CD4-positive, CD25-positive, alpha-beta regulatory T cell (primary cell): ENCODE results near the gene SEPTIN8. TPM values are rescaled to one million over a fixed set of nuclear protein-coding genes. Genes with fewer than 3 reads are reported as not detected.

Experiments used
- ATAC-seq, 2 donors: fragments of 150-1000 bp; cut with Tn5 transposase; one replicate each; pipeline ENCODE4 v1.10.0; 2021; ENCODE audit warnings: low read depth in 2 of 2, moderate number of reproducible peaks in 2 of 2, moderate library complexity in 1 of 2
- DNase-seq, 3 donors: peaks; one replicate each; pipeline versions ENCODE4 v3.0.0 to v3.0.0-alpha.2; 2012 to 2022; ENCODE audit warnings: mixed read lengths in 1 of 3
- H3K27ac ChIP-seq: one replicate; pipeline ENCODE4 v1.7.0; 2013; ENCODE audit warnings: mild to moderate bottlenecking, low read length; ENCODE audit not compliant: insufficient read depth, poor library complexity, severe bottlenecking
- H3K27me3 ChIP-seq: one replicate; pipeline ENCODE4 v1.7.0; 2013; ENCODE audit warnings: low read length; ENCODE audit not compliant: control insufficient read depth, insufficient read depth
- H3K36me3 ChIP-seq: one replicate; pipeline ENCODE4 v1.7.0; 2013; ENCODE audit warnings: mild to moderate bottlenecking, low read length, moderate library complexity; ENCODE audit not compliant: control insufficient read depth, insufficient read depth
- H3K4me1 ChIP-seq: 2 replicates; pipeline ENCODE4 v1.7.0; 2013; ENCODE audit warnings: mild to moderate bottlenecking, low read length; ENCODE audit not compliant: insufficient read depth, control insufficient read depth, poor library complexity, severe bottlenecking
- H3K4me3 ChIP-seq: one replicate; pipeline ENCODE4 v1.7.0; 2013; ENCODE audit warnings: low read depth, mild to moderate bottlenecking, low read length, moderate library complexity
- H3K9me3 ChIP-seq, 2 experiments: 1 replicate in 1 of 2; 2 replicates in 1 of 2; pipeline ENCODE4 v1.7.0; 2013; ENCODE audit warnings: low read length in 2 of 2, mild to moderate bottlenecking in 1 of 2, moderate library complexity in 1 of 2; ENCODE audit not compliant: control insufficient read depth in 2 of 2
- H3K27ac Mint-ChIP-seq, 3 donors: one replicate each; pipeline ENCODE4 v1.8.0; 2020 to 2022; ENCODE audit warnings: mild to moderate bottlenecking in 3 of 3, mixed read lengths in 3 of 3, moderate library complexity in 2 of 3
- H3K27me3 Mint-ChIP-seq: one replicate; pipeline ENCODE4 v1.8.0; 2022; ENCODE audit warnings: mild to moderate bottlenecking, mixed read lengths
- H3K36me3 Mint-ChIP-seq: one replicate; pipeline ENCODE4 v1.8.0; 2020; ENCODE audit warnings: mixed read lengths
- H3K4me1 Mint-ChIP-seq, 4 donors: one replicate each; pipeline ENCODE4 v1.8.0; 2020 to 2022; ENCODE audit warnings: mixed read lengths in 4 of 4, mild to moderate bottlenecking in 1 of 4
- H3K4me3 Mint-ChIP-seq, 4 donors: one replicate each; pipeline ENCODE4 v1.8.0; 2020 to 2022; ENCODE audit warnings: mild to moderate bottlenecking in 4 of 4, mixed read lengths in 4 of 4, moderate library complexity in 3 of 4
- H3K9me3 Mint-ChIP-seq, 7 donors: one replicate each; pipeline ENCODE4 v1.8.0; 2020 to 2022; ENCODE audit warnings: mixed read lengths in 7 of 7, mild to moderate bottlenecking in 3 of 7, moderate library complexity in 2 of 7
- polyA plus RNA-seq, 4 donors: library from polyadenylated mRNA; unstranded; fragments of 300-500 nt; fragmentation: Illumina TruSeq; gene quantifications; one replicate each; pipeline ENCODE4 v1.2.3, GENCODE V29; 2021
- total RNA-seq: library from RNA; stranded (reverse); gene quantifications from one replicate; pipeline ENCODE4 v1.2.3, GENCODE V29; 2022

Gene SEPTIN8, protein sequence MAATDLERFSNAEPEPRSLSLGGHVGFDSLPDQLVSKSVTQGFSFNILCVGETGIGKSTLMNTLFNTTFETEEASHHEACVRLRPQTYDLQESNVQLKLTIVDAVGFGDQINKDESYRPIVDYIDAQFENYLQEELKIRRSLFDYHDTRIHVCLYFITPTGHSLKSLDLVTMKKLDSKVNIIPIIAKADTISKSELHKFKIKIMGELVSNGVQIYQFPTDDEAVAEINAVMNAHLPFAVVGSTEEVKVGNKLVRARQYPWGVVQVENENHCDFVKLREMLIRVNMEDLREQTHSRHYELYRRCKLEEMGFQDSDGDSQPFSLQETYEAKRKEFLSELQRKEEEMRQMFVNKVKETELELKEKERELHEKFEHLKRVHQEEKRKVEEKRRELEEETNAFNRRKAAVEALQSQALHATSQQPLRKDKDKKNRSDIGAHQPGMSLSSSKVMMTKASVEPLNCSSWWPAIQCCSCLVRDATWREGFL
- total RNA-seq, result 12.4 TPM
- polyA plus RNA-seq, result 1 to 10 TPM in 2 of 4 donors, under 1 TPM in 2; 0.46 to 1.5 (median 0.99) TPM

DNA sequence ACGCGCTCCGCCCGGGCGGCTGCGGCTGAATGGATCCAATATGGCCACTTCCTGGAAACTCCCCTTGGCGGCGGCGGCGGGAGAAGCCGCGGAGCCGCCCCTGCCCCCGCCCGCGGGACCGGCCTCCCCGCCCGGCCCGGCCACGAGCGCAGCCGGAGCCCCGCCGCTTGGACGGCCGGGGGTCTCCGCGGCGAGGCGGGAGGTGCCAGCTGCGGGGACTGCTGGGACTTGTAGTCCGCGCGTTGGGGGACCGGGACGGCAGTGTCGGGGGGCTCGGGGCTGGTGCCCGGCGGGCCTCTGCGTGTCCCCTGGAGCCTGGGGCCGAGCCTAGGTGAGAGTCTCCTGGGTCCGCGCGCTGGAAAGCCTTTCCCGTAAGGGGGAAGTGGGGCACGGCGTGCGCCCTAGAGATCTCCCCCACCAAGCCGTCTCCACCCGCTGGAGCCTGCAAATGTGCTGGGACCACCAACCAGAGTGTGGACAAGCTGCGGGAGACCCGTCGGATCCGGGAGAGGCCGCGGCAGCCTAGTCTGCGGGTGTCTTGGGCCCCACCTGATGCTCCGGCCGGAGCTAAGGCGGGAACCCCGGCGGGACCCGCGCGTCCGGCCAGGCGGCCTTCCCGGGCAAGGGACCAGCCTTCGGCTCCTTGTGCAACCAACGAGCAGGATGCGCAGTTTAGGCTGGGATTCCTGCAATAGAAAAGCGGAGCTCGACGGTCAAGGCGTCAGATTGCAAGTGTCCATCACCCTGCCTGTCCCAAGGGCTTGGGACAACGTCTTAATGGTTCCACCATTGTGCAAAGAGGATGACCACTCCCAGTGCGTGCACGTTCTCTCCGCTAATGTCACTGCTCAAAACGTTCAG lies at the start of gene SEPTIN8:
TSS of gene SEPTIN8 (minus strand) at position 31 of the 861 bp plus-strand sequence. CDS start 102 bp downstream, outside the sequence.
- Mint-ChIP-seq H3K27ac (peak within 1 kb of the TSS in 2 of 3 donors; percentile 5 to 42), H3K27me3 (peaks cover 49% of the 10 kb centered on the region), H3K4me3 (peak within 1 kb of the TSS; percentile 81 to 97 (median 82)), H3K9me3 (peaks cover 0 to 5% (median 0%) of the 10 kb centered on the region in 7 donors), H3K4me1 (peaks cover 12 to 29% (median 19%) of the 10 kb centered on the region in 4 donors), H3K36me3 (no peaks in the 10 kb centered on the region)
- Histone ChIP-seq H3K27me3 (peaks cover 24% of the 10 kb centered on the region), H3K9me3 (no peaks in the 10 kb centered on the region), H3K27ac (no peak within 1 kb of the TSS), H3K4me3 (peak within 1 kb of the TSS; percentile 56), H3K36me3 (no peaks in the 10 kb centered on the region), H3K4me1 (peaks cover 18% of the 10 kb centered on the region)
- peak; percentile 16 to 28 (median 24) for DNase-seq
- ATAC-seq, result peak; percentile 9 to 53

DNA sequence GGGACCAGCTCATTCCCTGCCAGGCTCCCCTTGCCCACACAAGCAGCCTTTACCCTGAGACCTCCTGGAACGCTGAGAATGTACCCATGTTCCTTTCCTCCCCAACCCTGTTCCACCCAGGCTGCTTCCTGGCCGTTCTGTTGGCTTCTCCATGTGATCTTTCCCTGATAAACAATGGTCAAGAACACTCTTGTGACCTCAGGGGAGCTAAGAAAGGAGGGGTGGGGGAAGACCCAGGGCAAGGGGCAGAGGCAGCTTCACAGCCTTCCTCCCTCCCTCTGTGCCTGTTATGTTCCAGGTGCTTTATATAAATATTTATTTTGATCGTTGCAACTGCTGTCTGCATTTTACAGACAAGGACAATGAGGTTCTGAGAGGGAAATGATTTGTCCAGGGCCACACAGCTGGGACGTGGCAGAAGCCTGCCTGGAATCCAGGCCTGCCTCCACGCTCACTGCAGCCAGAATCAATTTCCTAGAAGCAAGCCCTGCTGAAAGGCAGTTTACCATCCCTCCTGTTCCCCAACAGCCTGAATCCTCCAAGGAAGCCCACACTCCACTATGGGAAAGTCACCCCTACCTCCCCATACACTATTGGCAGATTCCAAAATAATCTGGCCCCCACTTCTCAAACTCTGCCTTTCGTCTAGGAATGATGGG lies 49.5 kb upstream of the SEPTIN8 start:
- Mint-ChIP-seq H3K36me3 (no peaks in the 10 kb centered on the region), H3K9me3 (peaks cover 0 to 3% (median 0%) of the 10 kb centered on the region in 7 donors), H3K27me3 (peaks cover 71% of the 10 kb centered on the region), H3K4me1 (peaks cover 0 to 19% (median 4%) of the 10 kb centered on the region in 4 donors), H3K27ac (no peak overlapping the region), H3K4me3 (peak overlapping the region in 3 of 4 donors; percentile 38 to 82 (median 78))
- H3K9me3 ChIP-seq, result no peaks in the 10 kb centered on the region
- ATAC-seq (no peak), DNase-seq (no peak)
- no peaks in the 10 kb centered on the region for H3K36me3 ChIP-seq
- H3K4me3 ChIP-seq, result no peak overlapping the region
- H3K4me1 ChIP-seq, result peaks cover 29% of the 10 kb centered on the region
- H3K27ac ChIP-seq, result no peak overlapping the region
- peaks cover 27% of the 10 kb centered on the region for H3K27me3 ChIP-seq

DNA sequence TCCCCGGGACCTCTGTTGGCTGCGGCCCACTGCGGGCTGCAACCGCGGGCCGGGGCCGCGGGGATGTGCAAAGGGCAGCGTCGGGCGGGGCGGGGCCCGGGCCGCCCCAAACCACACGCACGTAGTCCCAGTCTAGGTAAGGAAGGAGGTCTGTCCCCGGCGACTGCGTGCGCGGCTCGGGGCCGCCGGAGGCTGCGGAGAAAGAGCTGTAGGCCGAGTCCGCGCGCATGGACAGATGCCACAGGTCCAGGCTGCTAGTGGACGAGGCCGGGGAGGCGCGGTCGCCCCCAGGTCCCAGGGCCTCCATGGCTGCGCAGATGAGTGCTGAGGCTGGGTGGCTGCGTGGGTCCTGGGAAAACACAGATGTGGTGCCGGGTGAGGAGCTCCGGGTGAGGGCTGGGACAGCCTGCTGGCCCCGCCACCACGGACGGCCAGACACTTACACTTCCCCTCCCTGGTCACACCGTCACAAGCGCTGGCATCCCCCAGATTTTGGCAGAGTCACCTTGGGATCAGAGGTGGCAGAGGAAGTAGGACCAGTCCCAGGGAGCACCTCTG lies 48.9 kb upstream of the SEPTIN8 start:
- Histone ChIP-seq H3K27ac (no peak overlapping the region), H3K36me3 (no peaks in the 10 kb centered on the region), H3K4me3 (no peak overlapping the region), H3K4me1 (peaks cover 28% of the 10 kb centered on the region), H3K9me3 (no peaks in the 10 kb centered on the region), H3K27me3 (peaks cover 27% of the 10 kb centered on the region)
- no peak for DNase-seq
- Mint-ChIP-seq H3K36me3 (no peaks in the 10 kb centered on the region), H3K4me1 (peaks cover 0 to 15% (median 4%) of the 10 kb centered on the region in 4 donors), H3K27ac (no peak overlapping the region), H3K27me3 (peaks cover 71% of the 10 kb centered on the region), H3K9me3 (peaks cover 0 to 3% (median 0%) of the 10 kb centered on the region in 7 donors), H3K4me3 (no peak overlapping the region)
- ATAC-seq, result no peak

DNA sequence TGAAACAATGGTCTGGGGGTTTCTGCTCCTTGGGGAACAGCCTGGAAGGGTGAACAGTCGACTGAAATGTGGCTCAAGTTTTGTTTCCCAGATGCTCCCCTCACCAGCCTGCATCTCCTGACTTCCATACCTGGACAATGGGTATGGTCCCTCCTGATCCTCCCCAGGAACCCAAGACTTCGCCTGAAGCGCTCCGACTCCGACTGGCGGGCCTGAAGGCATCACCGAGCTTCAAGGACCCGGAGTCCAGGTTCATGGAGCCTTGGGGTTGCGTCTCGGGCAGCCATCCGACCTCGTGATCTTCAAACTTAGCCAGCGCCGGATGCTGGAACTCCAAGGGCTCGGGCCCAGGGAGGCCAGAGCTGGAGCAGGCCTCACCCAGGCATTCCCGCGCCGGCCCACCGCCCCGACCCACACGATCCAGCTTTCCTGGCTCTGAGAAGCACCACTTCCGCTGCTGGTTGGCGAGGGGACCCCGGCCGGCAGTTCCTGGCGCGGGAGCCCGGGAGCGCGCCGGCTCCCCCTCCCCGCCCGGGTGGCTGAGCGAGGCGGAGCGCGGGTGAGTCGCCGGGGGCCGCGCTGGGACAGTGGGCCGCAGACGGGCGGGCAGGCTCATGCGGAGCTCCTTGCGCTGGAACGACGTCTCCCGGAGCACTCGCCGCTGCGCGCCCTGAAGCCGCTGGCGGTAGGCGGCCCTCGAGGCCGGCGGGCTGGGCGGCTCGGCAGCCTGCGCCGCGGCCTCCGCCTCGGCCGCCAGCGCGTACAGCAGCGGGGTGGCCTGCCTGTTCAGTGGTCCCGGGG lies 48.2 kb upstream of the SEPTIN8 start:
- Mint-ChIP-seq H3K27ac (no peak overlapping the region), H3K9me3 (peaks cover 0 to 3% (median 0%) of the 10 kb centered on the region in 7 donors), H3K4me3 (peak overlapping the region in 2 of 4 donors; percentile 7 to 39), H3K4me1 (peaks cover 0 to 18% (median 7%) of the 10 kb centered on the region in 4 donors), H3K36me3 (no peaks in the 10 kb centered on the region), H3K27me3 (peaks cover 76% of the 10 kb centered on the region)
- Histone ChIP-seq H3K27me3 (peaks cover 27% of the 10 kb centered on the region), H3K4me1 (peaks cover 23% of the 10 kb centered on the region), H3K9me3 (no peaks in the 10 kb centered on the region), H3K4me3 (no peak overlapping the region), H3K36me3 (no peaks in the 10 kb centered on the region), H3K27ac (no peak overlapping the region)
- no peak for DNase-seq
- ATAC-seq, result no peak

DNA sequence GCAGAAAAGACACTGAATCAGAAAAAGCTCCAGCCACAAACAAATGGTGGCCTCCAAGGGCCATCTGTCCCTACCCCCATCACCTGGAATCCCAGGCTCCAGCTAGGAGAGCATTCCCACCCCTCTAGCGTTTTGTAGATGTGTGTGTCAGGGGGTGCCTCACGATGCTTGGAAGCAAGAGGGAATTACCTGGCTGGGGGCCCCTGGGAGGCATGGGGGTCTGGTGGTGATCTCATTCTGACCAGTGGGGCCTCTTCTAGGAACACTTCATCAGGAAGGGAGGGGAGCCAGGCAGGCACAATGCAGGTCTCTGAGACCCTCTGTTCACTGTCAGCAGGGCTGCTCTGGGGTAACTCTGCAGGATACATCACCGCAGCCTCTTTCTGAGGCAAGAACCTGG lies 47.4 kb upstream of the SEPTIN8 start:
- H3K27me3 Mint-ChIP-seq, result peaks cover 80% of the 10 kb centered on the region

DNA sequence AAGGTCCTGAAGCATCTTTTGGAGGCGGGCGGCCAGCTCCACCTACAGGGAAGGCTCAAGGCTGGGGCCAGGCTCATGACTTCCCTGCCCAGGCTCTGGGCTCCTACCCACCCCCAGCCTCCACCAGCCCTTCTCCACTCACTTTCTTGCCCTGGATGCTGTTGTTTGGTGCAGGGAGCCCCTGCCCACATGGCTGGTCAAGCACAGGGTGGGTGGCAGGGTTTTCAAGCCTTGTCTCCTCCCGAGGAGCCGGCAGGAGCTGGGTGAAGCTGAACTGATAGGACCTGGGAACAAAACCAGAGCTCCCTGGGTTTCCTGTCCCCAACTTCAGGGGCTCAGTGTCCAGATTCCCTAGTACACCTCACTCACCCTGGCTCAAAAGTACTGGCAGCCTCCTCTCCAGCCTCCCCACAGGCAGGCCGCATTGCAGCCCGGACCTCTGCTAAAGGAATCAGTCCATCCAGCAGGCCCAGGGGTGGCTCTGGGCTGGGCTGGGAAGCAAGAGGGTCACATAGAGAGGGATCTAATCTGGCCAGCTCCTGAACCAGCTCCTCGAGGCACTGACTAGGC lies 46.5 kb upstream of the SEPTIN8 start:
- no peak overlapping the region for H3K27ac ChIP-seq
- ATAC-seq (no peak), DNase-seq (no peak)
- H3K4me3 Mint-ChIP-seq, result no peak overlapping the region
- peaks cover 80% of the 10 kb centered on the region for H3K27me3 Mint-ChIP-seq
- H3K27ac Mint-ChIP-seq, result no peak overlapping the region
- no peaks in the 10 kb centered on the region for H3K36me3 Mint-ChIP-seq
- no peaks in the 10 kb centered on the region for H3K36me3 ChIP-seq
- peaks cover 15% of the 10 kb centered on the region for H3K4me1 ChIP-seq
- peaks cover 23% of the 10 kb centered on the region for H3K27me3 ChIP-seq
- no peaks in the 10 kb centered on the region for H3K9me3 ChIP-seq
- peaks cover 0 to 20% (median 7%) of the 10 kb centered on the region in 4 donors for H3K4me1 Mint-ChIP-seq
- no peak overlapping the region for H3K4me3 ChIP-seq
- peaks cover 0 to 5% (median 0%) of the 10 kb centered on the region in 7 donors for H3K9me3 Mint-ChIP-seq

More for the DNA sequence above, 47.4 kb upstream of the SEPTIN8 start:
- Histone ChIP-seq H3K9me3 (no peaks in the 10 kb centered on the region), H3K27me3 (peaks cover 26% of the 10 kb centered on the region), H3K4me1 (peaks cover 15% of the 10 kb centered on the region), H3K4me3 (no peak overlapping the region), H3K36me3 (no peaks in the 10 kb centered on the region), H3K27ac (no peak overlapping the region)
- H3K4me3 Mint-ChIP-seq, result peak overlapping the region in 1 of 4 donors; percentile 7
- no peak overlapping the region for H3K27ac Mint-ChIP-seq
- peaks cover 0 to 21% (median 10%) of the 10 kb centered on the region in 4 donors for H3K4me1 Mint-ChIP-seq
- no peaks in the 10 kb centered on the region for H3K36me3 Mint-ChIP-seq
- no peak for DNase-seq
- no peak for ATAC-seq
- H3K9me3 Mint-ChIP-seq, result peaks cover 0 to 6% (median 0%) of the 10 kb centered on the region in 7 donors
